ENCODE results near the gene TFG.
A peak's percentile ranks its signal among the peaks of the same experiment; 100 is the strongest.
"Not testable (repeated sequence)": the region's sequence is repeated elsewhere in the genome, so short reads cannot be mapped to it uniquely, and the experiment has no call there.

Gene TFG

DNA sequence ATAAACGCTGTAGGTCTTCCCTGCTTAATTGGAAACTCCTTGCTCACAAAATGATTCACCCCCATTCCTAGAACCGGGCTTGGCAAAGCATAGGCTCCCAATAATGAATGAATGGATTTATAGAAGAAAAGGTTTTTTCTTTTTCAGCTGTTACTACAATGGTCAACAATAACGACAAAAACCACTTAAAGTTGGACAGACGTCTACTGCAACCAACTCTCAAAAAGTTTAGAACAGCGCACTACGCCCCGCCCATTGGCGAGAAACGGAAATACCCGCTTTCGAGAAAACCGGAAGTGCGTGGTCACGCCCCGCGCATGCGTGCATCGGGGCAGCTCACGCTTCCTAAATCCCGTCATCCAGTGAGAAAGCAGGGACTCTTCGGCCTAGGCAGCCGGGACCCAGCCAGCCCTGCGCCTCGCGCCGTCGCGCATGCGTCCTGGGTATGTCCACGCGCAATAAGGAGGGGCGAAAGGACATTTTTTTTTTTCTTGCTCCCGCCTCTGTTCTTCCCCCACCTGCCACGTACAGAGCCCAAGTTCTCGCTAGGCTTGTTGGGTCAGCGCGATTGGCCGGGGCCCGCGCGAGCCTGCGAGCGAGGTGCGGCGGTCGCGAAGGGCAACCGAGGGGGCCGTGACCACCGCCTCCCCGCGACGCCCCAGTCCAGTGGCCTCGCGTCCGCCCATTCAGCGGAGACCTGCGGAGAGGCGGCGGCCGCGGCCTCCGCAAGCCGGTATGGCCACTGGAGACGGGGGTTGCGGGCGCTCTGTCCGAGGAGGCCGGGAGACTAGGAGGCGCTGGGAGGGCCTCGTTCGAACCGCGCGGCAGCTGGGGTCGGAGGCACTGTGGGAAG is at the start of gene TFG:
TSS of gene TFG (plus strand) at position 506 of the 853 bp plus-strand sequence. CDS start 4,192 bp downstream, outside the sequence.
- Mint-ChIP-seq H3K9me3 (peaks cover 2% of the 10 kb centered on the region), H3K4me3 (peak within 1 kb of the TSS; percentile 81), H3K4me1 (ENCODE audit: low read depth) (peaks cover 44% of the 10 kb centered on the region), H3K36me3 (ENCODE audit: low read depth) (peaks cover 43% of the 10 kb centered on the region), H3K27me3 (no peaks in the 10 kb centered on the region), H3K27ac (peak within 1 kb of the TSS; percentile 96)
- DNase-seq: peak; percentile 98

GRCh38 chr3:100661294-100661693 is 48.0 kb upstream of the TFG start:
- not testable (repeated sequence) for H3K27ac Mint-ChIP-seq; H3K36me3 Mint-ChIP-seq (ENCODE audit: low read depth); H3K27me3 Mint-ChIP-seq; DNase-seq; H3K4me3 Mint-ChIP-seq; H3K9me3 Mint-ChIP-seq
- peaks cover 32% of the 10 kb centered on the region for H3K4me1 Mint-ChIP-seq (ENCODE audit: low read depth)

DNA sequence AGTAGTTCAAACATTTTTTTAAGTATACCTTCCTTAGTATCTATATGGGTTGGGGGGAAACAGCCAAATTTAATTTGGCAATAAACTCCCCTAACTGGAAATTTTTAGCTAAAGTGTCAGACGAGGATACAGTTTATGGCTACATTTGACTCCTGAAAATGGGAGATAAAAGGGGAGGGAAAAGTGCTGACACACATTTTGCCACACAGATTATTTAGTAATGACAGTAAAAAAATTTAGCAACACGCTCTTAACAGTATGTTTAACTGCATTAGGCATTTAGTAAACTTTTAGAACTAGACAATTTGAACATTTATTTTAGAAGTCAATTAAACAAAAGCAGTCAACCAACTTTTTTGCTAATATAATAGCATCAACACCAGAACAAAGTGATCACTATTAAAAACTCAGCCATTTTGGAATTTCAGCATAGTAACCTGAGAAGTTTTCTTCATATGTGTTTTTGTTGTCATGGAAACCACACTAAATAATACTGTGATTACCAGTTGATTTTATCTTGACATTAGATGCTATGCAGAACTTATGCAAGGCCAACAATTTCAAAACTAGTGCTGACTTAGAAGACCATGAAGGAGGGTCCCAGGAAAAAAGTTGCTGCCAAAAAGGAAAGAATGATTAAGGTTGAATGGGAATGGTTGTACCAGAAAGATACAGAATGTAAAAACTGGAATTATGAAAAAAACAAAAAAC is 47.0 kb upstream of the TFG start:
- Mint-ChIP-seq H3K9me3 (no peaks in the 10 kb centered on the region), H3K36me3 (ENCODE audit: low read depth) (no peaks in the 10 kb centered on the region), H3K4me1 (ENCODE audit: low read depth) (peaks cover 32% of the 10 kb centered on the region), H3K27me3 (no peaks in the 10 kb centered on the region), H3K4me3 (no peak overlapping the region), H3K27ac (no peak overlapping the region)
- no peak for DNase-seq

GRCh38 chr3:100665230-100665629 is 44.1 kb upstream of the TFG start:
- Mint-ChIP-seq H3K27me3 (no peaks in the 10 kb centered on the region), H3K4me3 (peak overlapping the region; percentile 15), H3K27ac (peak overlapping the region; percentile 59), H3K9me3 (peaks cover 3% of the 10 kb centered on the region), H3K4me1 (ENCODE audit: low read depth) (peaks cover 32% of the 10 kb centered on the region), H3K36me3 (ENCODE audit: low read depth) (no peaks in the 10 kb centered on the region)
- DNase-seq: no peak

DNA sequence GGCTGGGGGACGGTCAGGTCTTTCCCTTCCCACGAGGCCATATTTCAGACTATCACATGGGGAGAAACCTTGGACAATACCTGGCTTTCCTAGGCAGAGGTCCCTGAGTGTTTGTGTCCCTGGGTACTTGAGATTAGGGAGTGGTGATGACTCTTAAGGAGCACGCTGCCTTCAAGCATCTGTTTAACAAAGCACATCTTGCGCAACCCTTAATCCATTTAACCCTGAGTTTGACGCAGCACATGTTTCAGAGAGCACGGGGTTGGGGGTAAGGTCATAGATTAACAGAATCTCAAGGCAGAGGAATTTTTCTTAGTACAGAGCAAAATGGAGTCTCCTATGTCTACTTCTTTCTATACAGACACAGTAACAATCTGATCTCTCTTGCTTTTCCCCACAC is 42.6 kb upstream of the TFG start:
- DNase-seq; H3K27me3 Mint-ChIP-seq; H3K9me3 Mint-ChIP-seq; H3K27ac Mint-ChIP-seq; H3K4me3 Mint-ChIP-seq; H3K36me3 Mint-ChIP-seq (ENCODE audit: low read depth): not testable (repeated sequence)
- peaks cover 32% of the 10 kb centered on the region for H3K4me1 Mint-ChIP-seq (ENCODE audit: low read depth)

GRCh38 chr3:100667316-100667715 is 42.0 kb upstream of the TFG start:
- H3K4me1 Mint-ChIP-seq (ENCODE audit: low read depth): peaks cover 32% of the 10 kb centered on the region
- H3K9me3 Mint-ChIP-seq; H3K4me3 Mint-ChIP-seq; DNase-seq; H3K27ac Mint-ChIP-seq; H3K36me3 Mint-ChIP-seq (ENCODE audit: low read depth); H3K27me3 Mint-ChIP-seq: not testable (repeated sequence)

- H3K9me3 Mint-ChIP-seq; H3K27ac Mint-ChIP-seq; H3K4me1 Mint-ChIP-seq (ENCODE audit: low read depth); H3K36me3 Mint-ChIP-seq (ENCODE audit: low read depth); DNase-seq; H3K27me3 Mint-ChIP-seq; H3K4me3 Mint-ChIP-seq: not testable (repeated sequence)
These were observed 38.3 kb upstream of the TFG start for GRCh38 chr3:100670995-100671394.

- no peak for DNase-seq
- no peaks in the 10 kb centered on the region for H3K27me3 Mint-ChIP-seq
- no peak overlapping the region for H3K4me3 Mint-ChIP-seq
- H3K9me3 Mint-ChIP-seq: no peaks in the 10 kb centered on the region
- no peaks in the 10 kb centered on the region for H3K36me3 Mint-ChIP-seq (ENCODE audit: low read depth)
- H3K27ac Mint-ChIP-seq: no peak overlapping the region
- H3K4me1 Mint-ChIP-seq (ENCODE audit: low read depth): no peaks in the 10 kb centered on the region
These were observed 27.8 kb upstream of the TFG start for GRCh38 chr3:100681496-100681895.

GRCh38 chr3:100682056-100682853 is 27.0 kb upstream of the TFG start:
- no peaks in the 10 kb centered on the region for H3K9me3 Mint-ChIP-seq
- H3K36me3 Mint-ChIP-seq (ENCODE audit: low read depth): no peaks in the 10 kb centered on the region
- no peaks in the 10 kb centered on the region for H3K27me3 Mint-ChIP-seq
- H3K4me1 Mint-ChIP-seq (ENCODE audit: low read depth): no peaks in the 10 kb centered on the region
- no peak for DNase-seq
- H3K4me3 Mint-ChIP-seq: no peak overlapping the region
- no peak overlapping the region for H3K27ac Mint-ChIP-seq

DNA sequence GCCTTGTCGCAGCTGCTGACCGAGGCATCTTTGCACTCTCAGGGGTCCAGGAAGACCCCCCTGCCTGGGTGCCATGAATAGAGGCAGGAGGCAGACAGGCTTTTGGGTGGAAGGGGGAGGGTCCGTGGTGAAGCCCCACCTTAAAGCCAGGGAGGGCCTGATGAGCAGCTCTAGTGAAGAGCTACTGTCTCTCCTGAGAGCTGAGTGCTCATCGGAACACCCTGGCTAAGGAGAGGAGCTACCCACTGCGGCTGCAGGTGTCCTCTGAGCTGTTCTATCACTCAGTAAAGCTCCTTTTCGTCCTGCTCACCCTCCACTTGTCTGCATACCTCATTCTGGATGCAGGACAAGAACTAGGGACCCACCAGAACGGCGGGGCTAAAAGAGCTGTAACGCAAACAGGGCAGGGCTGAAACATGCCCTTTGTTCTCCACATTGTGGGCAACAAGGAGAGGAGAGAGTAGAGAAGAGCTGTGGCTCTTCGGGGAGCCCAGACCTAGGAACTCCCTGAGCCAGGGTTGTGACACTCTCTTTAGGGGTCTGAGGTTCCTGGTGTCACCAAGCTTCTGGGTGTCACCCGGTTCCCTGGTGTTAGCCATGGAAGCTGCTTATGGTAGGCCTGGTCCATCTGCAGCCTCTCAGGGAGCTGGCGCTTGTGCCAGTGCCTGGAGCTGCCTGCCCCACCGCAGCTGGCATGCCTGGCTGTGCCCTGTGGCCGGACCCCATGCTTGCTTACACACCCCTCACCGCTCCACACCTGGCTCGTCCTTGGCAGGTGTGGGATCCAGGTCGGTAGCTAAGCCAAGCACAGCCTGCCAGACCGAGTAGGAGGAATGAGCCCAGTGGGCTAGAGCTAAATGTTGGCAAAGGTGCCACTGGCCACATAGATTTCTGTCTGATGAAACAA is 26.2 kb upstream of the TFG start:
- no peaks in the 10 kb centered on the region for H3K9me3 Mint-ChIP-seq
- no peaks in the 10 kb centered on the region for H3K4me1 Mint-ChIP-seq (ENCODE audit: low read depth)
- H3K36me3 Mint-ChIP-seq (ENCODE audit: low read depth): no peaks in the 10 kb centered on the region
- no peak overlapping the region for H3K4me3 Mint-ChIP-seq
- no peak overlapping the region for H3K27ac Mint-ChIP-seq
- no peak for DNase-seq
- H3K27me3 Mint-ChIP-seq: no peaks in the 10 kb centered on the region

- H3K9me3 Mint-ChIP-seq: no peaks in the 10 kb centered on the region
- peaks cover 50% of the 10 kb centered on the region for H3K27me3 Mint-ChIP-seq
- H3K27ac Mint-ChIP-seq: no peak overlapping the region
- no peak overlapping the region for H3K4me3 Mint-ChIP-seq
- no peaks in the 10 kb centered on the region for H3K4me1 Mint-ChIP-seq (ENCODE audit: low read depth)
- no peaks in the 10 kb centered on the region for H3K36me3 Mint-ChIP-seq (ENCODE audit: low read depth)
- DNase-seq: no peak
These were observed 16.1 kb upstream of the TFG start for GRCh38 chr3:100693225-100693624.

DNA sequence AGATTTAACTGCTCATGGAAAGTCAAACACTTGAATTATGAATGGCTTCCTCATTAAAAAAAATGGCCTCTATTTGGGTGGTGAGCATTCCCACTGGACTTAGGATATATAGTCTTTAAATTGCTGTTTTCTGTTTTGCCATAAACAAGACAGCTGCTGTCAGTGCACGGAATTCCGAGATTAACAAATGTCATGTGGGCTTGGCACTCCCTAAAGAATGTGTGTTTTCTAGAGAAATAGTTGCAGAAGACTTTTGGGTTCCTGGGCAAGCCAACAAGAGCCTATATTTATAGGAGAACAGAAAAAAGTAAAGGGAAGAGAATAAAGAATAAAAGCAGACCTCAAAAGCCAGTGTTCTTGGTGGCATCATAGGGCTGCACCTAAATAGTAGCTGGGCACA is 13.6 kb upstream of the TFG start:
- Mint-ChIP-seq H3K27me3 (peaks cover 50% of the 10 kb centered on the region), H3K4me3 (no peak overlapping the region), H3K4me1 (ENCODE audit: low read depth) (no peaks in the 10 kb centered on the region), H3K27ac (no peak overlapping the region), H3K9me3 (no peaks in the 10 kb centered on the region), H3K36me3 (ENCODE audit: low read depth) (no peaks in the 10 kb centered on the region)
- no peak for DNase-seq

DNA sequence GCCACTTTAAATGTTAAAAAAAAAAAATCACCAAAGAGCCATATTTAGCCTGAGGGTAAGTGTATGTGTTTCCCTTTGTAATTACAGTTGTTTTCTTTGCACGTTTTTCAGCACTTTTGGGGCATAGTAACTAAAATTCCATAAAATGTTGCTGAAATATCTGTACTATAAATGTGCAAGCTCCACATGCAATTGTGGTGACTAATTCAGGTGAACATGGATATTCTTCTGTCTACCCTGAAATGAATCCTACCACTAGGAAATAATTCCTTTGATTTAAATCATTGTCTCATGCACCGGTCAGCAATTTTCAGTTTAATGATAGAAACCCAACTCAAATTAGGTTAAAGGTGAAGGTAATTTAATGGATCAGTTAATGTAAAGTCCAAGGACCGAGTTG is 13.1 kb upstream of the TFG start:
- Mint-ChIP-seq H3K27me3 (peaks cover 53% of the 10 kb centered on the region), H3K4me3 (no peak overlapping the region), H3K9me3 (no peaks in the 10 kb centered on the region), H3K4me1 (ENCODE audit: low read depth) (no peaks in the 10 kb centered on the region), H3K36me3 (ENCODE audit: low read depth) (no peaks in the 10 kb centered on the region), H3K27ac (no peak overlapping the region)
- no peak for DNase-seq

DNA sequence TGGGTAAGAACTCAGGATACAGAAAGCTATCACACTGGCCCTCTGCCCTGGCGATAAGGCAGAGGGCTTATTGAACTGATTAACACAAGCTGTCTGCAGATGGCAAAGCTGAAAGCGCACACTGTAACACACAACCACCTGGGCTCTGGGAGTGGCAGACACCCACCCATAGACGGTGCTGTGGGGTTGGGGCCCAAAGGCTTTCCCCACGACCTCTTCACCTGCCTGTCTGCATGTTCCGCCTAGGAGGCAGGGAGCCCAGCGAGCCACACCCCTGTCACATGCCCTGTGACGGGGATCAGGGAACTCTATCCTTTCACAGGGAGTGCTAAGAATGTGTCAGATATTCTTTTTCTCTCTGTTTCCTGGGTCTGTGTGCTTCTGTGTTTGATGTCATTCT is 12.1 kb upstream of the TFG start:
- Mint-ChIP-seq H3K4me1 (ENCODE audit: low read depth) (no peaks in the 10 kb centered on the region), H3K9me3 (no peaks in the 10 kb centered on the region), H3K27ac (no peak overlapping the region), H3K36me3 (ENCODE audit: low read depth) (no peaks in the 10 kb centered on the region), H3K27me3 (peaks cover 56% of the 10 kb centered on the region), H3K4me3 (no peak overlapping the region)
- DNase-seq: no peak
